VCaP (cell line): ENCODE results near the gene RAB3GAP2.
A peak's percentile ranks its signal among the peaks of the same experiment; 100 is the strongest.

Source experiments
- H3K27ac ChIP-seq: fragments of 450-650 bp; 2 replicates; pipeline ENCODE4 v1.5.1; 2017
- TF ChIP-seq, protein P1 (sequence below): fragments of 450-650 bp; conservative IDR thresholded peaks from 2 replicates; pipeline ENCODE4 v1.5.1; 2017; ENCODE audit warnings: mild to moderate bottlenecking, moderate library complexity

The RAB3GAP2 gene, protein sequence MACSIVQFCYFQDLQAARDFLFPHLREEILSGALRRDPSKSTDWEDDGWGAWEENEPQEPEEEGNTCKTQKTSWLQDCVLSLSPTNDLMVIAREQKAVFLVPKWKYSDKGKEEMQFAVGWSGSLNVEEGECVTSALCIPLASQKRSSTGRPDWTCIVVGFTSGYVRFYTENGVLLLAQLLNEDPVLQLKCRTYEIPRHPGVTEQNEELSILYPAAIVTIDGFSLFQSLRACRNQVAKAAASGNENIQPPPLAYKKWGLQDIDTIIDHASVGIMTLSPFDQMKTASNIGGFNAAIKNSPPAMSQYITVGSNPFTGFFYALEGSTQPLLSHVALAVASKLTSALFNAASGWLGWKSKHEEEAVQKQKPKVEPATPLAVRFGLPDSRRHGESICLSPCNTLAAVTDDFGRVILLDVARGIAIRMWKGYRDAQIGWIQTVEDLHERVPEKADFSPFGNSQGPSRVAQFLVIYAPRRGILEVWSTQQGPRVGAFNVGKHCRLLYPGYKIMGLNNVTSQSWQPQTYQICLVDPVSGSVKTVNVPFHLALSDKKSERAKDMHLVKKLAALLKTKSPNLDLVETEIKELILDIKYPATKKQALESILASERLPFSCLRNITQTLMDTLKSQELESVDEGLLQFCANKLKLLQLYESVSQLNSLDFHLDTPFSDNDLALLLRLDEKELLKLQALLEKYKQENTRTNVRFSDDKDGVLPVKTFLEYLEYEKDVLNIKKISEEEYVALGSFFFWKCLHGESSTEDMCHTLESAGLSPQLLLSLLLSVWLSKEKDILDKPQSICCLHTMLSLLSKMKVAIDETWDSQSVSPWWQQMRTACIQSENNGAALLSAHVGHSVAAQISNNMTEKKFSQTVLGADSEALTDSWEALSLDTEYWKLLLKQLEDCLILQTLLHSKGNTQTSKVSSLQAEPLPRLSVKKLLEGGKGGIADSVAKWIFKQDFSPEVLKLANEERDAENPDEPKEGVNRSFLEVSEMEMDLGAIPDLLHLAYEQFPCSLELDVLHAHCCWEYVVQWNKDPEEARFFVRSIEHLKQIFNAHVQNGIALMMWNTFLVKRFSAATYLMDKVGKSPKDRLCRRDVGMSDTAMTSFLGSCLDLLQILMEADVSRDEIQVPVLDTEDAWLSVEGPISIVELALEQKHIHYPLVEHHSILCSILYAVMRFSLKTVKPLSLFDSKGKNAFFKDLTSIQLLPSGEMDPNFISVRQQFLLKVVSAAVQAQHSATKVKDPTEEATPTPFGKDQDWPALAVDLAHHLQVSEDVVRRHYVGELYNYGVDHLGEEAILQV (N-terminal part only)

DNA sequence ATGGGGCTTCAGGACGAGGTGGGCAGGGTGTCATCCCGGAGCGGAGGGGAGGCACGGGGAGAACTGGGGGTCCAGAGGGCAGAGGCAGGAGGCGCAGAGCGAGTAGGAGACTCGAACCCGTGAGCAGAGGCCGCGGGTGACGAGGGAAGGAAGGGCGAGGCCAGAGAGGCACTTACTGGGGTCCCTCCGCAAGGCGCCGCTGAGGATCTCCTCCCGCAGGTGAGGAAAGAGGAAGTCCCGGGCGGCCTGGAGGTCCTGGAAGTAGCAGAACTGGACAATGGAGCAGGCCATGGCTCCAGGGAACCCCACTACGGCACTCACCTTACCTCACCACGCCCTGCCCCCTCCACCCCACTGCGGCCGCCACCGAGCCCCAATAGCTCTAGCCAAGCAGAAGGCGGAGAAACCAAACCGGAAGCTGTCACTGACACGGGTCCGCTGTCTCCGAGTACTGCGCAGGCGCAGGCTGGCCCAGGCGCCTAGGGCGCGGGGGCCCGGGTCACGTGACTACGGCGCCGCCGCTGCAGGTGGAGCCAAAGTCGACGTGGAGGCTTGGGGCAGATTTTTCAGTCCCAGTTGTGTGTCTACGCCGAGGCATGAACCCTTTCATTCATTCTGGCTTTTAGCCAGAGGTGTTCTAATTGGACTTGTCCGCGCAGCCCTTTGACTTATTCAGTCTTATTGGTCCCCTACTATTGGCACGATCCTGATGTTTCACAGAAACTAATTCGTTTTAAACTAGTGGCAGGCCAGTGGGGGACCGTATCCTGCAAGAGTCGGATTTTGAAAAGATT is at the start of gene RAB3GAP2:
Gene RAB3GAP2, minus strand, starts transcription at position 407 of the 794 bp plus-strand sequence. Its CDS starts 116 bp downstream, at position 291.
- TF ChIP-seq, protein P1, sequence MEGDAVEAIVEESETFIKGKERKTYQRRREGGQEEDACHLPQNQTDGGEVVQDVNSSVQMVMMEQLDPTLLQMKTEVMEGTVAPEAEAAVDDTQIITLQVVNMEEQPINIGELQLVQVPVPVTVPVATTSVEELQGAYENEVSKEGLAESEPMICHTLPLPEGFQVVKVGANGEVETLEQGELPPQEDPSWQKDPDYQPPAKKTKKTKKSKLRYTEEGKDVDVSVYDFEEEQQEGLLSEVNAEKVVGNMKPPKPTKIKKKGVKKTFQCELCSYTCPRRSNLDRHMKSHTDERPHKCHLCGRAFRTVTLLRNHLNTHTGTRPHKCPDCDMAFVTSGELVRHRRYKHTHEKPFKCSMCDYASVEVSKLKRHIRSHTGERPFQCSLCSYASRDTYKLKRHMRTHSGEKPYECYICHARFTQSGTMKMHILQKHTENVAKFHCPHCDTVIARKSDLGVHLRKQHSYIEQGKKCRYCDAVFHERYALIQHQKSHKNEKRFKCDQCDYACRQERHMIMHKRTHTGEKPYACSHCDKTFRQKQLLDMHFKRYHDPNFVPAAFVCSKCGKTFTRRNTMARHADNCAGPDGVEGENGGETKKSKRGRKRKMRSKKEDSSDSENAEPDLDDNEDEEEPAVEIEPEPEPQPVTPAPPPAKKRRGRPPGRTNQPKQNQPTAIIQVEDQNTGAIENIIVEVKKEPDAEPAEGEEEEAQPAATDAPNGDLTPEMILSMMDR, result no peak
- H3K27ac ChIP-seq, result peak within 1 kb of the TSS; percentile 78

- no peak overlapping the region for H3K27ac ChIP-seq
- TF ChIP-seq, protein P1, result no peak
Measured at GRCh38 chr1:220321758-220322157, 49.5 kb upstream of the RAB3GAP2 start.

DNA sequence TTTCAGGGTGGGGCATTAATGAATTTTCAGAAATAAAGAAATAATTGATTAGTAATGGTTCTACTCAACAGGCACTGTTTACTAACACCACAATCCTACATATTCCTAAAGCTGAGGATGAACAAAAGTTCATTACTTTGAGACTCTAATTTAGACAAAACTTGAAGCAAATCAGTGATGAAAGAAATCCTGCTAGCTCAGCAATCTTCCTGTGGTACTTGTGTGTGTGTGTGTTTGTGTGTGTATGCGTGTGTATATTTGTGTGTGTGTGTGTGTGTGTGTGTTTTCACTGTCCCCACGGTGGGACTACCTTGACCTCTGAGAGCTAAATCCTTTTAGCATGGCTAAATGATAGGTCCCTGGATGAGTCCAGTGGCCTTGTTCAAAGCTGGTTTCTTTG is 48.5 kb upstream of the RAB3GAP2 start:
- TF ChIP-seq, protein P1, result no peak
- H3K27ac ChIP-seq, result no peak overlapping the region

DNA sequence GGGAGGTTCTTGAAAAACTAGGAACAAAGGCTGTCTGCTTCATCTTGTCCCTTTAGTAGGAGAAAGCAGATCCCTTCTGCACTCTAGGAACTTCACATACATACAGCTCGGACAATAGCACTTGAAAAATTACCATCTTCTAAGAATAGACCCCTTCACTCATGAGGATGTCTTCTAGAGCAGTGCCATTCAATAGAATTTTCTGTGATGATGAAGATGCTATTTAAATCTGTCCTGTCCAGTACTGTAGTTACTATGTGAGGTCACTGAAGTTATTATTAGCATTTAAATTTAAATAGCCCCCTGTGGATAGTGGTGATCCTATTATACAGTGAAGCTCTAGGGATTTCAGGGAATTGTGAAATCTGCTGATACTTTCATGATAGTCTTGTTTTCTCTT is 46.4 kb upstream of the RAB3GAP2 start:
- no peak overlapping the region for H3K27ac ChIP-seq
- TF ChIP-seq, protein P1, result no peak

DNA sequence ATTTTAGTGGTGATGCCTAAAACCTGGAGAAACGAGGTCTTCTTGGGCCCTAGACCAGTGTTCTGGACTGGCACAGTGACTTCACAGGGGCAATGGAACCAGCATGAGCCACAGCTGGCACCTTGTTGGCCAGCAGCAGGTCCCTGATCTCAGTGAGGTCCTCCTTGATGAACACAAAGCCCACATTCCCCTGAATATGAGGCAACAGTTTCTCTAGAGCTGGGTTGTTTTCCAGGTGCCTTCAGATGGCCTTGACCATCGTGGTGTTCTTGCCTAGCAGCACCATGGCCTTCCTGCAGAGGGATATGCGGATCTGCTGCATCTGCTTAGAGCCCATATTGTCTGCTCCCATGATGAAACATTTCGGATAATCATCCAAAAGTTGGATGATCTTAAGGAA is 44.9 kb upstream of the RAB3GAP2 start:
- no peak overlapping the region for H3K27ac ChIP-seq
- TF ChIP-seq, protein P1, result no peak

DNA sequence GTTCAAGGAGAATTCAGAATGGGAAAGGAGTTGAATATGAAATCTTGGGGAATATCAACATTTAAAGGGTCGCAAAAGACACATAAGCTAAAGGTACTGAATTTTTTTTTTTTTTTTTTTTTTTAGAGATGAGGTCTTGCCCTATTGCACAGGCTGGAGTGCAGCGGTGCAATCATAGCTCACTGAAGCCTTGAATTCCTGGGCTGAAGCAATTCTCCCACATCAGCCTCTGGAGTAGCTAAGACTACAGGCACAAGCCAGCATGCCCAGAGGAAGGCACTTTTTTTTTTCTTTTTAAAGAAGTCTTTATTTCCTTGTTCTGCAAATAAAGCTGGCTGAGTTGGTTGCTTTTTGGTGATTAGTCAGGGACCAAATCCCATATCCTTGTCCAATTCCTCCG is 44.1 kb upstream of the RAB3GAP2 start:
- TF ChIP-seq, protein P1, result no peak
- no peak overlapping the region for H3K27ac ChIP-seq
